GM20431 (cell line): ENCODE data around the gene SYT14.
"Not testable (repeated sequence)": the region's sequence is repeated elsewhere in the genome, so short reads cannot be mapped to it uniquely, and the experiment has no call there.

Experiments
- in situ Hi-C: fragments of 300-500 bp; cut with MseI, MboI; formaldehyde crosslinking; loops from one replicate; pipeline ENCODE4 v1.15.0; 2020; ENCODE audit warnings: low sequenced_read_pairs; ENCODE audit not compliant: unreplicated experiment

Gene SYT14

DNA sequence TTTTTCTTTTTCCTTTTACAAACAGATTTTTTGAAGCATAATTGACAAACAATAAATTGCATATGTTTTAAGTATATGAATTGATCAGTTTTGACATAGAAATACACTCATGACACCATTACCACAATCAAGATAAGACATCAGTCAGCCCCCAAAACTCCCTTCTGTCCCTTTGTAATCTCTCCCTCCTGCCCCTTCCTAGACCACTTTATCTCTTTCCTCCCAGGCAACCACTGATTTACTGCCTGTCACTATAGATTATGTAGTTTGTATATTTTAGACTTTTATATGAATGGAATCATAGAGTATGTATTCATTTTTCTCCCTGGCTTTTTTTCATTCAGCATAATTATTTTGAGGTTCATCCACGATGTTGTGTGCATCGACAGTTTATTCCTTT, 6.9 kb upstream of the SYT14 start:
- in situ Hi-C loops, result no loop called here

DNA sequence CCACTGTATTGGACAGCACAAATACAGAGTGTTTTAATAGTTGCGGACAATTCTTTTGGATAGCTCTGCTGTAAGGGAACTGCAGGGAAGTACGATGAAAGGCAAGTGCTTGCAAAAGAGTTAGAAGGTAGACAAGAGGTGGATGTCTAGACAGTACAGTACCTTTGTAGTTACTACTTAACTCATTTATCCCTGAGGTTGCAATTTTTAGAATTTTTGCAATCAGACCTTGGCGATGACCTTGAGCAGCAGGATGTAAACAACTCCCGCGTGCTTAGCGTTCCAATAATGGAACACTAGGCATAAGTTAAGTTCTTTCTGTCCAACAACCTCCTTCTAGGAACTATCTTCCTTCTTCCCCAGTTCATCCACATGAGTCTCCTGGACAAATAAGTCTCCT, 1.9 kb upstream of the SYT14 start:
- in situ Hi-C loops, result no loop called here

GRCh38 chr1:209945377-209945776, 7.4 kb downstream of the SYT14 start:
- in situ Hi-C loops, result no loop called here

DNA sequence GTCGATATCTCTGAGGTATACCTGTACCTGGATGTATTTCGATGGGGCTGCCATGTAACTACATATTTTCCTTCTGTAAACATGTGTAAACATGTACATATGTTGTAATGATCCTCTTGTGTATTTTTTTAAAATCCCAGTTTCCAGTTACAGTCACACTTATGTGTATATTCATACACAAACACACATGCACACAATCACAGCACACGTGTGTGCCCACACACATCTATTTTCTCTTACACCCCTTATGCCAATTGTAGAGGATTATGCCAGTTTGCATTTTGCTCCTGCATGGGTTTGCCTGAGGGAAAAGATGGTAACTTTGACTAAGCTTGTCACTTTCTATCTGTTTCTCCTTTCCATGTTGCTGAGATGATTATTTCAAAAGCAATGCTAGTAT, 10.1 kb downstream of the SYT14 start:
- in situ Hi-C loops, result no loop called here

GRCh38 chr1:209956116-209956515, 18.1 kb downstream of the SYT14 start:
- in situ Hi-C loops, result no loop called here

- in situ Hi-C loops, result no loop called here
Measured at GRCh38 chr1:209959623-209960022, 21.6 kb downstream of the SYT14 start.

- in situ Hi-C loops, result no loop called here
Measured at GRCh38 chr1:209960926-209961325, 22.9 kb downstream of the SYT14 start.

DNA sequence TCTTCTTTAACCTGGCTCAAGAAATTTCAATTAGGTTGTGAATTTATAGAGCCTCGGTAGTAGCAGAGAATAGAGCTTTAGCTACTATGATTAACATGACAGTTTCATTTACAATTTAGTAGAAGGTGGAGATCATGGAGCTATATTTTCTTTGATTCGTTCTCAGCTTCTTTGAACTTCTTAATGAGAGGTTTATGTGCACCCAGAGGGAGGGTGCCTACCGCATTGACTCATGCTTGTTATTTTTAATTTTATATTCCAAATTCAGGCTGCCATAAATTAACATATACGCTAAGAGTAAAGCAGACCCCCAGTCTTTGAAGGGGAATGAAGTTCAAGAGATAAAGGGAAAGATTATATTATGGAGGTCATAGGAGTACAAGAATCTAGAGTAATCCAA, 24.4 kb downstream of the SYT14 start:
- in situ Hi-C loops, result no loop called here

- in situ Hi-C loops, result no loop called here
Measured at GRCh38 chr1:209962856-209963255, 24.8 kb downstream of the SYT14 start.

GRCh38 chr1:209965996-209966395, 28.0 kb downstream of the SYT14 start:
- in situ Hi-C loops, result no loop called here

- in situ Hi-C loops, result not testable (repeated sequence)
Measured at GRCh38 chr1:209978721-209979120, 40.7 kb downstream of the SYT14 start.

- in situ Hi-C loops, result no loop called here
Measured at GRCh38 chr1:209983953-209984352, 45.9 kb downstream of the SYT14 start.

- in situ Hi-C loops, result no loop called here
Measured at GRCh38 chr1:209985002-209985401, 47.0 kb downstream of the SYT14 start.

DNA sequence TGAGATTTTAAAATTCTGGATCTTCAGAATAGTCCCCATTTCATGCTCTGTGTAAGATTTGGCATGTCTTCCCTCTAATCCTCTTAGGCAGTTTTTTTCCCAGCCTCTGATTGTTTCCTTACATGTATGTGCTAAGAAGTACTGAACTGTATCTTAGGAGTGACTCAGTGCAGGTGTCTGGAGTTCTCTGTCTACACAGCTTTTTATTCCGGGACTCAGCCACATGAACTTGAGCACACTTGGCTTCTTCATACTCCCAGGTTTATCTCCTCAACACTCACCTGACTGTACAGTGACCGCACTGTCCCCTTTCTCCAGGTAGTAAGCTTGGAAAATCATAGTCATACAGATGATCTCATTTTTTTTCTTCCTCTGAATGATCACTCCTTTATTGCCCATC, 50.7 kb downstream of the SYT14 start:
- in situ Hi-C loops, result no loop called here

- in situ Hi-C loops, result no loop called here
Measured at GRCh38 chr1:209989525-209989924, 51.5 kb downstream of the SYT14 start.

DNA sequence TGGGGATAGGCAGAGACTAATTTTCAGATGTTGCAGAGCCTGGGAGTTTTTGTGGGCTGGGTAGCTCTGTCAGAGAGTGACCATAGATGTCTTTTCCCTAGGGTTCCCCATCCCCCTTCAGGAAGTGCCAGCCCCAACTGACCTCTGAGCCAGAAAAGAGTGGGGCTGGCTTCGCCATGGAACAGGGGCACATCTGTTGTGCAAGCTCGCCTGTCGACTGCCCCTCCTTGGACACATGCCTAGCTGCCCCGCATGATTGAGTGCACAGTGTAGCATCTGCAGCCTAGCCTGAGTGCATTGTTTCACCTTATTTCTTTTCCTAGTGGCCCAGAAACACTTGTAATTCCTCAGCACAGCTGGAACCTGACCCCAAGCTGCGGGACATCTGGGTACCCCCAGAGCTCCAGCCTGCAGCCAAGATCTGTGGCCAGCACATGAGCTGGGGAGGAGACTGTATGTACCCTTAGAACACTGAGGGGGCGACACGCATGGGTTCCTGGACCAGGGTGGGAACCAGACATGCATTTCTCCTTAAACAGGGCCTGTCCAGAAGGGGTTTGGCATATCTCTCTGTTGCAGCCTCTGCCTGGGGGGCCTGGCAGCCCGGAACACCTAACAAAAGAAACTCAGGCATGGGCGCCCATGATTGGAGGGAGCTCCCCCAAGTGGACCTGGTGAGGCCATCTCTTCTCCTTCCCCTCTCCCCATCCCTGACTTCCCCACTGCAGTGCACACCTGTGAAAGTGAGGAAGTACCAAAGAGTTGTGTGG, 55.2 kb downstream of the SYT14 start:
- in situ Hi-C loops, result no loop called here

GRCh38 chr1:209996348-209996747, 58.3 kb downstream of the SYT14 start:
- in situ Hi-C loops, result no loop called here

DNA sequence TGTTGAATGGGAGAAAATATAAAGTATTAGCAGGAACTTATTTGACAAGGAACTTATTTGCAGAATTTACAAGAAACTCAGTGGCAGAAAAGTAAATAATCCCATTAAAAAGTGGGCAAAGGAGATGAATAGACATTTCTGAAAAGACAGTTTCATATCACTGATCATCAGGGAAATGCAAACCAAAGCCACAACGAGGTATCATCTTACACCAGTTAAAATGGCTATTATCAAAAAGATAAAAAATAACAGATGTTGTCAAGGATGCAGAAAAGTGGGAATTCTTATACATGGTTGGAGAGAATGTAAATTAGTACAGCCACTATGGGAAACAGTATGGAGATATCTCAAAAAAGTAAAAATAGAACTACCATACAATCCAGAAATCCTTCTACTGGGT, 61.0 kb downstream of the SYT14 start:
- in situ Hi-C loops, result no loop called here

DNA sequence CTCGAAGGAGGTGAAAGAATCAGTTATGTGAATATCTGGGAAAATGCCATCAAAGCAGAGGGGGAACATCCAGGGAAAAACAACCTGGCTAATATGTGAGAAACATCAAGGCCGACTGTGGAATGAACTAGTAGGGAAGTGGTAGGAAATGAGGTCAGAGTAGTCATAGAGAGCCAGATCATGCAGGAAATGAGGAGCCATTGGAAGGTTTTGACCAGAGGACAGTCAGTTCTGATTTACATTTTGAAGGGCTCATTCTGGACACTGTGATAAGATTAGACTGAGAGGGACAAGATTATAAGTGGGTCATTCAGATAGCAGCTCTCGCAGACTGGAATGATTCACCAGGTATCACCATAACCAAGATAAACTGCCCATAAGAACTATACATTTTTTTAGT, 63.7 kb downstream of the SYT14 start:
- in situ Hi-C loops, result no loop called here

GRCh38 chr1:210003501-210003900, 65.5 kb downstream of the SYT14 start:
- in situ Hi-C loops, result no loop called here

- in situ Hi-C loops, result no loop called here
Measured at GRCh38 chr1:210010161-210010560, 72.1 kb downstream of the SYT14 start.

- in situ Hi-C loops, result no loop called here
Measured at GRCh38 chr1:210021145-210021860, 83.3 kb downstream of the SYT14 start.
